ENCODE data around the gene RPS15.
A peak's percentile ranks its signal among the peaks of the same experiment; 100 is the strongest.
"Not testable (repeated sequence)": the region's sequence is repeated elsewhere in the genome, so short reads cannot be mapped to it uniquely, and the experiment has no call there.

RPS15 gene

GRCh38 chr19:1402411-1403070 is 35.7 kb upstream of the RPS15 start:
- no peak for DNase-seq

DNA sequence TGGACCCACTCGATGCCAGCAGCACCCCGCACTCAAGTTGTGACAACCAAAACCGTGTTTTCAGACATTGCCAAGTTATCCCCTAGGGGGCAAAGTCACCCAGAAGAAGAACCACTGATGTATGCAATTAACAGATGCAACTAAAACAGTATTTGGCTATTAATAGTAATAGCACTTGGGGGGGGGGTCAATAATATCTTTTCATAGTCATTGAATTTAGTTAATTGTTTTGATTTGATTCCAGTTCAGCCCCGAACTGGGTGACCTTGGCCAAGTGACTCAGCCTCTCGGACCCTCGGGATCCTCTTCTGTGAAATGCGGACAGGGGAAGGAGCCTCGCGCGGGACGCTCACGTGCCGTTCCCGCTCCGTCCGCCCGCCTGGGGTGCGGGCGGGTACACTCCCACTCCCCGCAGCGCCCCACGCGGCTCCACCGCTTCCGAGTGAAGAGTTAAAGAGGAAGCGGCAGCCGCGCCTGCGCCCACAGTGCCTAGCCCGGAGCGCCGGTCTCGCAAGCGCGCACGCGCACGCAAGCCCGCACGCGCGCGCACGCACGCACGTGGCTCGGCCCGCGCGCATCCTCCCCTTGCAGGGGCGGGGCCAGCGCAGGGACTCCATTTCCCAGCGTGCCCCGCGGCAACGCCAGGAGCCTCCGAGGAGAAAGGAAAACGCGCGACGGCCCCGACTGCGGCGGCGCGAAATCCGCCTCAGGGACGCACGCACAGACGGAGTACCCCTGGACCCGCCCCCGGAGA is 31.2 kb upstream of the RPS15 start:
- peak; percentile 99 for DNase-seq

- peak; percentile 15 for DNase-seq
These were observed 30.5 kb upstream of the RPS15 start, which contains the start of gene DAZAP1 for GRCh38 chr19:1407528-1408299. Gene DAZAP1, plus strand, starts transcription at chr19:1407586. Its CDS starts 188 bp downstream, at chr19:1407774.

DNA sequence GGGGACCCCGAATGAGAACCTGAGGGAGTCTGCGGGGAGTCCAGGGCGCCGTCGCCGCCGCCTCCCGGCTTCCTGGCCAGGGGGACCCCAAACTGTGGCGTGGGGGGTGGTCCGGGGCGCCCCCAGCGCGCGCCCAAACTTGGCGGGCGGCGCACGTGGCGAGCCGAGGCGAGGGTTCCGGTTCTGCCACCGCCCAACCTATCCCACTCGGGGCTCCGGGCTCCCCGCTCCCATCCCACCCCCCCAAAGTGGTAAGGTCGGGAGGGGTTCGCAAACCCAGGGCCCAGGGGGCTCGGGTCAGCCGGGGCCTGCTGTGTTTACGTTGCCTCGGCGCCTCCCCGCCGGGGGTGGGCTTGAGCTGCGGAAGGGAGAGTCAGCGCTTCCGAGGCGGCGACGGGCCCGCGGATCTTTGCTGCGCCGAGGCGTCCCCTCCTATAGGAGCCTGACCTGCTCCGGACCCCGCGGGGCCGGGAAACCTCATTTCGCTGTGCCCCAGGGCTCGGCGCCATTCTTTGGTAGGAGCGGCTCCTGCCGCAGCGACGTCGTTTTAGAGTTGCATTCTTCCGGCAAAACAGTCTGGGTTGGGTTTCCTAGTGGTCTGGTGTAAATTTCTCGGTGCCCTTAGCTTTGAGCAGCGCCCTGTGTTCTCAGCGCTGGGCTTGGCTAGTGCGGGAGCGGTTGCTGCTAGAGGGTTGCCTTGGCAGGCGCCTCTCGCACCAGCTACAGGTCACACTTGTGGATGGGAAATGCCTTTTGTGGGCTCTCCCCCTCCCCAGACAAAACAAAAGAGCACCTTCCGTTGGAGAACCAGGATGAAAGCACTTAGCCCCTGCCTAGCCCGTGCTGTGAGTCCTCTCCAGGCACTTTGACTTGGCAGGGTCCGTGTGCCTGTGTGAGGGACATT is 29.6 kb upstream of the RPS15 start:
- DNase-seq, result peak; percentile 66

- no peak for DNase-seq
These were observed 28.8 kb upstream of the RPS15 start for GRCh38 chr19:1409204-1410005.

DNA sequence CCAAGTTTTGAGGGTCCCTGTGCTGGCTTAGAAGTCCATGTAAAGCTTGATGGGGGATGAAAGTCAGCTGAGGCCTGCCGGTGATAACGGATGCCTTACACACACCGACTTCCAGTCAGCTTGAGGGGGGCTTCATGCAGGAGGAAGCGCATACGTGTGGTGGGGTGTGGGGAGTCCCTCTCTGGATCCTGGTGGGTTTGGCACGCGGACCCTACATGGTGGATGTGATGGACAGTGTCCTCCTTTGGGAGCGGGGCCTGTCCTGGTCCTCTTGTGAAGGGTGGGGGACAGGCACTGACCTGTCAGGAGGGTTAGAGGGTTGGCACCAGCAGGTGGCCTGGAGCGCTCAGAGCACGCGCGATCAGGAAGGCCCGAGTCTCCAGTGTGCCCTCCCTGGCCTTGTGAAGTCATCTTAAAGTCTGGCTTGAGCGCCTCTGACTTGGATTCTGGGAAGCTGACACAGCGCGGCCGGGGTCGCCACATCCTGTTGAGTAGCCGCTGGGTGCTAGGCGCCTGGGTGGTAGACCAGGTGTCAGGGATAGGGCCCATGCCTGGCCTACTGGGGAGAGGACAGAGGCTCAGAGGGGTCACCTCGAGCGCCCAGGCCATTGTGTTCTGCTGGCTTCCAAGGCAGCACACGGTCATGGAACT is 27.9 kb upstream of the RPS15 start:
- DNase-seq, result no peak

DNA sequence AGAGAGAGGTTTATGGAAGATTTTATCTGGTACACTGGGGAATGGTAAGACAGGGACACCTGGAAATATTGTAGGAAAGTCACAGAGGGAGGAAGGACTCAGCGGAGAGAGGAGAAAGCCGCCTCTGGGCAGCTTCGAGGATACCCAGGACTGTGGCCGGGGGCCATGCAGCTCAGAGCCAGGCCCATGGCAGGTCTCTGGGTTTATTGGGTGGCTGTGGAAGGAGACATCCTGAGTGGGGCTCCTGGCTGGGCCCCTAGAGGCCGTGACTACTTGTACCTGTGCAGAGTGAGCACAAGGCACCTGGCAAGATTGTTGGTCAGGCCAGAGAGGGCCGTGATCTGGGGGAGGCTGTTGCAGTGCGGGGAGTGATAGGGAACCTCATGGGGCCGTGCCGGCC is 27.4 kb upstream of the RPS15 start:
- no peak for DNase-seq

- DNase-seq, result peak; percentile 27
These were observed 26.7 kb upstream of the RPS15 start for GRCh38 chr19:1411255-1412191.

DNA sequence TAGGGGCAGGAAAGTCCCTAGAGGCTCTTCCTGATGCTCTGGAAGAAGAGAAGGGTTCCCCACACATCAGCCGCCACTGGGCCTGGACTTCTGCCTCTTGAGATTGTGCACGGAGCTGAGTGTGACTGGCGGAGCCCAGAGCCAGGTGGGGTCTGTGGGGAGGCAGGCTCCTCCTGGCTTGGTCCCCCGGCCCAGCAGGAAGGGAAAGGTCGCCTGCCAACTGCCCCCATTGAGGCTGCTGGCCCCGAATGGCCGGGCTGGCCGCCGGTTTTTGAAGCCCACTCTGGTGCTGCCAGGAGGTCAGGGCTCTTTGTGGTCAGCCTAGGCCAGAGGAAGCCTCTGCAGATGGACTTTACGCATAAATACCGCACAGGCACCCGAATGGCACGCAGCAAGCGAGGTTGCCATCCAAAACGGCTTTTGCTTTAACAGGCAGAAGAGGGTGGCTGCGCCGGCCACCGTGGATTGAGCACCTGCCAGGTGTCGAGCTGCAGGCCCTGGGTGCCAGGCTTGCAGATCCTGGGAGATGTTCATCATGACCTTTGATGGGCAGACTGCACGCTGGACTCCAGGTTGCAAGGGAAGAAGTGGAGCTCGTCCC is 25.8 kb upstream of the RPS15 start:
- no peak for DNase-seq

GRCh38 chr19:1412995-1413800 is 25.0 kb upstream of the RPS15 start:
- no peak for DNase-seq

- DNase-seq, result no peak
These were observed 22.0 kb upstream of the RPS15 start for GRCh38 chr19:1416014-1416841.

DNA sequence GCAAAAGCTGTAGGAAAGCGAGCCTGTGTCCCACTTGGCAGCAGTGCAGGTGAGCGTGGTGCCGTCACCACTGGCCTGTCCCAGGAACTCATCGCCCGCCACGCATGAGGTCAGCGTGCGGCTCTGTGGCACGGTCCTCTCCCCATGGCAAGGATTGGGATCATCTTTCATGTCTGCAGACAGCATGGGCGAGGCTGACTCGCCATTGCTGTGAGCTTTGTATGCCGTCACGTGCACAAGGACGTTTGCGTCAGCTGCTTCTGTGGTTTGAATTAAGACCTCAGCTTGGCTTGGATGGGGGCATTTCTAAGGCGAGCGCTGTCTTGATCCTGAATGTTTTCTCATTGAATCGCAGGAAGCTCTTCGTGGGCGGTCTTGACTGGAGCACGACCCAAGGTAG is 21.1 kb upstream of the RPS15 start:
- no peak for DNase-seq

- DNase-seq, result no peak
These were observed 20.3 kb upstream of the RPS15 start for GRCh38 chr19:1417681-1418495.

- DNase-seq, result no peak
These were observed 19.8 kb upstream of the RPS15 start for GRCh38 chr19:1418496-1418775.

DNA sequence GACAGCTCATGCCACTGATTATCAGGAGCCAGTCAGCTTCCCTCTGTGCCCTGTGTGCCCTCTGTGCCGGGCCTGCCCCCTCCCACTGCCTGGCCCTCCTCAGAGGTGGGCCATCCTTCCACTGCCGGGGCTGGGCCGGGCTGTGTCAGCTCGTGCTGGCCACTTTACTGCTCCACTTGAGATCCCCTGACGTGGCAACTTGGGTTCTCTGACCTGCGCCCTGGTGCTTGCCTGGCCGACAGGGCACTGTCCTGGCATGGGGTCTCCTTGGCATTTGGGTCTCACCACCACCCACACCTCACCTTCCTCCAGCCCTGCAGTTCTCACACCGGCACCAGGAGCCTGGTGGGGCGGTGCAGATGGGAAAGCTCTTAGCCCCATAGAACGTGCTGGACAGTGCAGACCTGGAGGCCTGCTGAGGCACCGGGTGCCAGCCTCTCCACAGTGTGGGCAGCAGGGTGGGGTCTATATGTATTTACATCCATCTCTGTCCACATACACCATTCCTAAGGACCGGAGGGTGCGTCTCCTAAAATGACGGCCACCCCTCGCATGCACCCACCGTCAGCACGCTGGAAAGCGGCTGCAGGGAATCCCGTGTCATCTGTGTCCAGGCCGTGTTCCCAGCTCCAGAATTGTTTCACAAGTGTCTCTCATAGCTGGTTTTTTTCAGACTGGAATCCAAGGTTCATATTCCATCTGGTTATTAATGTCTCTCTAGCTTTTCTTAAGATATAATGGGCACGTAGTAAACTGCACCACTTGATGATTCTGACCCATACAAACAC is 19.1 kb upstream of the RPS15 start:
- DNase-seq, result no peak

DNA sequence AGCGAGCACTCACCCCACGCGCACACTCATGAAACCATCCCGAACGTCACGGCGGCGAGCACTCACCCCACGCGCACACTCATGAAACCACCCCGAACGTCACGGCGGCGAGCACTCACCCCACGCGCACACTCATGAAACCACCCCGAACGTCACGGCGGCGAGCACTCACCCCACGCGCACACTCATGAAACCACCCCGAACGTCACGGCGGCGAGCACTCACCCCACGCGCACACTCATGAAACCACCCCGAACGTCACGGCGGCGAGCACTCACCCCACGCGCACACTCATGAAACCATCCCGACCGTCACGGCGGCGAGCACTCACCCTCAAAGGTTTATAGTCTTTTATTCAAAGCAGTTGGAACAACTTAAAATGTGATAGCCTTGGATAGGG is 18.1 kb upstream of the RPS15 start:
- DNase-seq, result not testable (repeated sequence)
